Fibroblast of mammary gland (primary cell): ENCODE data around the gene MMP13.
A peak's percentile ranks its signal among the peaks of the same experiment; 100 is the strongest.
"Not testable (repeated sequence)": the region's sequence is repeated elsewhere in the genome, so short reads cannot be mapped to it uniquely, and the experiment has no call there.

Experiments
- DNase-seq: peaks from one replicate; pipeline ENCODE4 v3.0.0-alpha.2; 2010; ENCODE audit warnings: low read depth
- H3K4me3 ChIP-seq: 2 replicates; pipeline ENCODE4 v1.5.1; 2011; ENCODE audit warnings: low read depth, mild to moderate bottlenecking, low read length, moderate library complexity; ENCODE audit not compliant: control insufficient read depth
- CTCF ChIP-seq: conservative IDR thresholded peaks from 2 replicates; pipeline ENCODE4 v1.5.1; 2011; ENCODE audit warnings: low read depth, low read length, inconsistent platforms; ENCODE audit not compliant: control insufficient read depth, insufficient read depth

The MMP13 gene

GRCh38 chr11:102985850-102986249 lies 30.3 kb upstream of the MMP13 start:
- TF ChIP-seq CTCF, result no peak
- no peak overlapping the region for H3K4me3 ChIP-seq

GRCh38 chr11:102983486-102983885 lies 28.0 kb upstream of the MMP13 start:
- TF ChIP-seq CTCF, result no peak
- DNase-seq, result peak; percentile 38
- H3K4me3 ChIP-seq, result no peak overlapping the region

More at GRCh38 chr11:102985850-102986249, 30.3 kb upstream of the MMP13 start:
- DNase-seq, result no peak

GRCh38 chr11:102981324-102981910 lies 25.9 kb upstream of the MMP13 start:
- no peak for TF ChIP-seq CTCF
- DNase-seq, result peak; percentile 33

GRCh38 chr11:102974552-102975280 lies 19.2 kb upstream of the MMP13 start:
- peak; percentile 67 for DNase-seq
- TF ChIP-seq CTCF, result no peak
- no peak overlapping the region for H3K4me3 ChIP-seq

More at GRCh38 chr11:102981324-102981910, 25.9 kb upstream of the MMP13 start:
- no peak overlapping the region for H3K4me3 ChIP-seq

- H3K4me3 ChIP-seq, DNase-seq: not testable (repeated sequence)
Measured at GRCh38 chr11:102973698-102974097, 18.2 kb upstream of the MMP13 start.

- DNase-seq, result no peak
- no peak overlapping the region for H3K4me3 ChIP-seq
- no peak for TF ChIP-seq CTCF
Measured at GRCh38 chr11:102972853-102973252, 17.3 kb upstream of the MMP13 start.

- peak; percentile 75 for DNase-seq
- TF ChIP-seq CTCF, result no peak
Measured at GRCh38 chr11:102971766-102972165, 16.2 kb upstream of the MMP13 start.

More at GRCh38 chr11:102971766-102972165, 16.2 kb upstream of the MMP13 start:
- H3K4me3 ChIP-seq, result no peak overlapping the region
